EH (cell line): ENCODE data around the gene PUM2.

Source experiments
- DNase-seq: peaks from one replicate; pipeline ENCODE4 v3.0.0-alpha.2; 2015; ENCODE audit warnings: low read depth

PUM2 gene

GRCh38 chr2:20346565-20347381 lies 3.9 kb downstream of the PUM2 start:
- no peak for DNase-seq

GRCh38 chr2:20343128-20343527 lies 7.5 kb downstream of the PUM2 start:
- DNase-seq, result peak; percentile 40

- DNase-seq, result no peak
These were observed 11.6 kb downstream of the PUM2 start for GRCh38 chr2:20339012-20339411.

GRCh38 chr2:20334605-20335203 lies 15.9 kb downstream of the PUM2 start:
- DNase-seq, result no peak

- no peak for DNase-seq
These were observed 16.9 kb downstream of the PUM2 start for GRCh38 chr2:20333738-20334137.

- no peak for DNase-seq
These were observed 20.5 kb downstream of the PUM2 start for GRCh38 chr2:20330192-20330591.

- no peak for DNase-seq
These were observed 23.3 kb downstream of the PUM2 start for GRCh38 chr2:20327370-20327769.

- DNase-seq, result peak; percentile 67
These were observed 24.4 kb downstream of the PUM2 start for GRCh38 chr2:20326163-20326780.

- no peak for DNase-seq
These were observed 27.9 kb downstream of the PUM2 start for GRCh38 chr2:20322527-20323300.

GRCh38 chr2:20317690-20318089 lies 33.0 kb downstream of the PUM2 start:
- DNase-seq, result no peak

GRCh38 chr2:20317197-20317596 lies 33.4 kb downstream of the PUM2 start:
- DNase-seq, result no peak

- no peak for DNase-seq
These were observed 35.8 kb downstream of the PUM2 start for GRCh38 chr2:20314562-20315501.

- peak; percentile 49 for DNase-seq
These were observed 37.0 kb downstream of the PUM2 start for GRCh38 chr2:20313659-20314058.

- DNase-seq, result no peak
These were observed 41.6 kb downstream of the PUM2 start for GRCh38 chr2:20309001-20309400.

- no peak for DNase-seq
These were observed 43.3 kb downstream of the PUM2 start for GRCh38 chr2:20307311-20307710.

GRCh38 chr2:20304411-20304810 lies 46.2 kb downstream of the PUM2 start:
- DNase-seq, result peak; percentile 81

GRCh38 chr2:20303966-20304365 lies 46.7 kb downstream of the PUM2 start:
- no peak for DNase-seq

- no peak for DNase-seq
These were observed 48.6 kb downstream of the PUM2 start for GRCh38 chr2:20302019-20302418.

- no peak for DNase-seq
These were observed 50.0 kb downstream of the PUM2 start for GRCh38 chr2:20300656-20301055.

GRCh38 chr2:20299113-20299512 lies 51.5 kb downstream of the PUM2 start:
- no peak for DNase-seq

- no peak for DNase-seq
These were observed 56.4 kb downstream of the PUM2 start for GRCh38 chr2:20294231-20294630.
